GM19025 (cell line): ENCODE results near the gene CFAP99.

Source experiments
- ATAC-seq: cut with Tn5 transposase; IDR thresholded peaks from one replicate; pipeline ENCODE4 v1.9.1; 2021; ENCODE audit warnings: mild to moderate bottlenecking, low read depth, moderate library complexity; ENCODE audit not compliant: unreplicated experiment

CFAP99 gene

DNA sequence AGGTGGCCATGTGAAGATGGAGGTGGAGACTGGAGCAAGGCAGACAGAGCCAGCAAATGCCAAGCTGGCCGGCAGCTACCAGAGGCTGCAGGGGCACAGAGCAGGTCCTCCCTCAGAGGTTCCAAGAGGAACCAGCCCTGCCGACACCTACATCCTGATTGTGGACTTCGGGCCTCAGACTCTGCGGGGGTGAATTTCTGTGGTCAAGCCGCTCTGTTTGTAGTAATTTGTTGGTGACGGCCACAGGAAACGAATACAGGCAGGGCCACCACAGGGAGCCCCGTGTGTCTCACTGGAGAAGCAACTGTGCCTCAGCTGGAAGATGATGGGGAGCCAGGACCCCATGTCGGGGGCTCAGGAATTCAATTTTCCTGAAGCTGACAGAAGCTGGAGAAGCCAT, 28.6 kb upstream of the CFAP99 start:
- no peak for ATAC-seq

DNA sequence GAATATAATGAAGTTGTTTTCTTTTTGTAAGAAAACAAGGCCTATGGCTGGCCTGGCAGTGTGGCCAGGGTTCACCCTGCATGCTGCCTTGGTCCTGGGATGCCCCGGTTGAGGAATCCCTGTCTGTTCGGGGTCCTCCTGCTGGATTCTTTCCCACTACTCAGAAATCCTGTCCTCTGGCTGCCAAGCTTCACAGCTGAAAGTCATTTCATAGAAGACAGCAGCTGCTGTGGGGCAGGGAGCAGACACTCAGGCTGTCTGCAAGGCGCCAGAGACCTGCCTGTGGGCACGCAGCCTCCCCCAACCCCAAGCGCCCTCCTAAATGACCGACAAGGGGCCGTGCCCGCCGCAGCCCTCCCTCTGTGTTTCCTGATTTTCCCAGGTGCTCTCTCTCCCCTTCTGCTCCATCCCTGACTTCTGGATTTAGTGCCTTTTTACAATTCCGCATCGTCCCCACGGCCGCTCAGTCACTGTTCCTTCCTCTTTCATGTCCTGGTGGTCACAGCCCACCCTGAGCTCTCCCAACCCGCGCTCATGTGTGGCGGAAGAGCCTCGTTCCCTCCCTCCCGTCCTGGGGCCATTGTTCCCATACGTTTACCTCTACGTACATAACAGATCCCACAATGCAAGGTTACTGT, 27.9 kb upstream of the CFAP99 start:
- ATAC-seq, result no peak

DNA sequence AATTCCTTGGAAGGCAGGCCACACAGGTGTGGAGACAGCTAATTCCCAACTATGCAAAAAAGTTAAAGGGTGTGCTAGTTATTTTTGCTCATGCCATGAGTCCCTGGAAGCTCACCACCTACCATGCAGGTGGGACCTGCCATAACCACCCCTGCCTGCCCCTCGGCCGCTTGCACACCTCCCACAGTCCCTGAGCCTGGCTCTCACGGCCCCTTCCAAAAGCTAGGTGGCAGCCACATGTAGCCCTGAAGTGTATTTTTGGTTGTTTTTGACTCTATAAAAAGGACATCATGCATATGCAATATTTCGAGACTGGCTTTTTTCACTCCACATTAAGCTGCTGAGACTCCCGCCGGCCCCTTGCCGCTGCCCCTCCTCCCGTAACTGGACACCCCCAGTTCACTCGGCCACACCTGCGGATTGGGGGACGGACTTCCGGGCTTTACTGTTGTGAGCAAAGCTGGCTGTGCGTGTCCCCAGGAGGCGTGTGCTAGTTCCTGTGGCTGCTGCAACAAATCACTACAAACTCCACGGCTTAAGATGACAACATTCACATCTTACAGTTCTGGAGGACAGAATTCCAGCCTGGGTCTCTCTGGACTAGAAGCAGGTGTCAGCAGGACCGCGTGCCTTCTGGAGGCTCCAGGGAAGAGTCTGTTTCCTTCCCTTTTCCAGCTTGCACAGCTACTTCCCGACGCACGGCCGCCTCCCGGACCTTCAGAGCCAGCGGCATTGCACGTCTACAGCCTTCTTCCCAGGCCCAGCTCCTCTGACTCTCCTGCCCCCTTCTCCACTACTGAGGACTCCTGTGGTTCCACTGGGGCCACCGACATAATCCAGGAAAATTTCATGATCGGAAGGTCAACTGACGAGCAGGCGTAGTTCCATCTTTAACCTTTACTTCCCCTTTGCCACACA, 25.1 kb upstream of the CFAP99 start:
- no peak for ATAC-seq

DNA sequence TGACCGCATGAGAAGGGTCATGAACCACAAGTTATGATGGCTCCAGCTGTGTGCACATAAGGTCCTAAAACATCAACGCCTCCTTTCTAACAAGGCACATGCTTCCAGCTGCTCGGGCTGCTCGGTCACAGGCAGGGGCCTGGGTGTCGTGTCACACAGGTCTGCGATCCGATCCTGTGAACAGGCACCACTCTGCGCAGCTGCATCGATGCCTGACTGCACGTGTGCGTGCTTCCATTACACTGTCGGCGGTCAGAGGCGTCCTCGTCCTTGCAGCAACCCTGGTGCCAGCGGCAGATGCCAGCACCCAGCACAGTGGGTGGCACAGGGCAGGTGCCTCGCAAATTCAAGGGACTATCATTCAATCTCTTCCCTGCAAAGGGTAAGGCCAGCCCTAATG, 24.2 kb upstream of the CFAP99 start:
- ATAC-seq, result no peak

DNA sequence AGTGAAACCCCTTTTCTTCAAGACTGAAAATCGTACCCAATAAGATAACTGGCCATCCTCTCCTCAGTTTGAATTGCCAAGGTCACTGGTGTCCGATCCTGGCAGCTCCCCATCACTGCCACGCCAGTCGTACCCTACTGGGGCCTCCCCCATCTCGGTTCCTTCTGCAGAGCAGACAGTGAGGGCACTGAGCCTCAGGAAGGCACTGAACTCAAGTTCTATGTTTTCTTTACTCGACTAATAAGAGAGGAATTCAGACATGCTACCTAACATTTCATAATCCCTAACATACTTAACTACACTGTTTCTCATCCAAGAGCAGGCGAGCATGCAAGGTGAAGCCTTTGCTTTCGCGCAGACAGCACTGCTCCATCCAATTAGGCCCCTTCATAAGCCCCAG, 23.7 kb upstream of the CFAP99 start:
- no peak for ATAC-seq

DNA sequence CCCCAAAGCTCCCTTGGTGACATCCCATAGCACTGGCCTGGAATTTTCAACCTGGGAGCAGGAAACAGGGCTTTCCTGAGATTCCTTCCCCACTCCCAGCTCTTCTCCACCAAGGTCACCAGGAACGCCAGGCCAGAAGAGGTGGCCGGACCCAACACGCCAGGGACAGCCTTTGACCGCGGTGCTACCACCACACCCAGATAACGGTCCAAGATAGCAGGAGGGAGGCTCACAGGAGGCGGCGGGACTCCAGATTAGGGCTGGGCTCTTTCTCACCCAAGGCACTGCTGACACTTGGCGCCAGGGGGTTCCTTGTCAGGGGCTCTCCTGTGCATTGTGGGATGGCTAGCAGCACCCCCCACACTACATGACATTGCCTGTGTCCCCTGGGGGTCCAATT, 23.2 kb upstream of the CFAP99 start:
- no peak for ATAC-seq

DNA sequence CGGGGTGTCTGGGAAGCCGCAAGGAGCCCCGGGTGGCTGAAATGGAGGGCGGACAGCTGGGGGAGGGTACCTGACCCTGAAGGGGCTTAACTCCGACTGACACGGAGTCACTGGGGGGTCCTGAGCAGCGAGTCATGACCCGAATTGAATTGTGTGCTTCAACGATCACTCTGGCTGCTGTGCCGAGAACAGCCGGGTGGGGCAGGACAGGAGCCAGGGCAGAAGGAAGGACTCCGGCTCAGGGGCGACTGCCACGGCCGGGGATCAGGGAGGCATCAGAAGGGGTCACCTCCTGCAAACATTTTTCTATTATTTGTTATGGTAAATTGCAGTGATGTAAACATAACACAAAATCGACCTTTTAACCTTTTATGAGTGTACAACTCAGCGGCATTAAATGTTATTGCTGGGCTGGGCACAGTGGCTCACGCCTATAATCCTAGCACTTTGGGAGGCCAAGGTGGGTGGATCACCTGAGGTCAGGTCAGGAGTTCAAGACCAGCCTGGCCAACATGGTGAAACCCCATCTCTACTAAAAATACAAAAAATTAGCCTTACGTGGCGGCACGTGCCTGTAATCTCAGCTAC, 21.9 kb upstream of the CFAP99 start:
- ATAC-seq, result no peak

DNA sequence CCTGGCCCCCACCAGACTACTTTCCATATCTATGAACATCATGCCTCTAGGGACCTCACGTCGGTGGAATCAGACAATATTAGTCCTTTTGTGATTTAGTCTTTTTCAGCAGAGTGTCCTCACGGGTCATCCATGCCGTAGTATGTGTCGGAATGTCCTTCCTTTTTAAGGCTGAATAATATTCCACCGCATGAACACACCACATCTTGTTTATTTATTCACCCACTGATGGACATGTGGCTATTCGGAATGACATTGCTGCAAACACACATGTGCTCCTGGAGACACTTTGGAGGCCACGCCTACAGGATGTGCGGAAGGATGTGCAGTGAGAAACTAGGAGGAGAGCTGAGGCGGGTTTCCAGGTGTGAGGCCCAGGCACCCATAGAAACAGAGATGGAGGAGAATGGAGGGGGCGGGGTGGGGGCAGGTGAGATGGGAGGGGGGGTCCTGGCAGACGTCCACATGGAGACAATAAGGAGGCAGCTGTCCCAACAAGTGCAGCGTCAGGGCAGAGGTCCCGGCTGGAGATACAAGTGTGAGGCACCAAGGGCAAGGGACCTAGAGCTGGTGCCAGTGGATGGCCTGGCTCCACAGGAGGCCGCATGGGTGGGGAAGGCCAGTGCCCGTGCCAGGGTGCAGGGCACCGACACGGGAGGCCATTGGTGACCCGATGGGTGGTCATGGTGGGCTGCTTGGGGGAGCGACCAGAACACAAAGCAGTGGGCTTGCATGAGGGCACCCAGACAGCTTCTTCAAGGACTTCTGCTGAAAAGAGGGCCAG, 21.0 kb upstream of the CFAP99 start:
- no peak for ATAC-seq

DNA sequence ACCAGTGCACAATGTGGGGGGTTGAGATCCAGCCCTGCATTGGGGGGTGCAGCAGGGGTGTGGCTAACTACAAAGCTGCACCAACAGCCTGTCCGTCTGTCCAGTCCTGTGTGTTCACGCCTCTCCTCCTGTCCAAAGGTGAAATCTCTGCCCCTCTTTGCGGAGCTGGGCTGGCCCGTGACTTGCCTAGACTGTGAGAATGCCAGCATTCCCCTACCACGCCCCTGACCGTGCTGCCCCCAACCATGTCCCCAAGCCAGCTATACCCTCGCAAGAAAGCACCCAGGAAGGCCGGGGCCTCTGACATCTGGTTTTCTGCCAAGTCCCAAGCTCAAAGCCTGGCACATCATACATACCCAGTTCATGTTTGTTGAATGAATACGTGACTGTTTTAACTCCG, 19.5 kb upstream of the CFAP99 start:
- ATAC-seq, result no peak

DNA sequence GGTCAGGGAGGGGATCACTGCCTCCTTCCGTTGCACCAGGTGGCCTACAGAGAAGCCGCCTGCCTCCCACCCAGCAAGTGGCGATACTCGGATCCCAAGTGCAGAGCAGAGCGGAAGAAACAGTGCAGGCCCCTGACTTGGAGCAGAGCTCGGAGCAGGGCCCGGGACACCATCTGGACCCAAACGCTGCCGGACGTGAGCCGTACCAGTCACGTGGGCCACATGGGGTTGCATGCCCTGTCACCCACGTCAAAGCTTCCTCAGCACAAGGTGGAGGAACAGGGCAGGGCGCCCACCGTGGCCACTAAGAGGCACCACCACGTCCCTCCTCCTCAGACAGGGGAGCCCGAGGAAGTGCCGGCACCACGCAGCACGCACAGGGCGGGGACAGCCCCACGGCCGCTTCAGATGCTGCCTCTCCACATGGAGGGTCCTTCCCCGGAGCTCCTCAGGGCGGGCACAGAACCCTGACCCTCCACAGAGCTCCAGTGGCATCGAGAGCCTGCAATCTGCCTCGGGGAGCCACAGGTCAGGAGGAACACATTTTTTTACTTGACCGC, 19.0 kb upstream of the CFAP99 start:
- no peak for ATAC-seq

DNA sequence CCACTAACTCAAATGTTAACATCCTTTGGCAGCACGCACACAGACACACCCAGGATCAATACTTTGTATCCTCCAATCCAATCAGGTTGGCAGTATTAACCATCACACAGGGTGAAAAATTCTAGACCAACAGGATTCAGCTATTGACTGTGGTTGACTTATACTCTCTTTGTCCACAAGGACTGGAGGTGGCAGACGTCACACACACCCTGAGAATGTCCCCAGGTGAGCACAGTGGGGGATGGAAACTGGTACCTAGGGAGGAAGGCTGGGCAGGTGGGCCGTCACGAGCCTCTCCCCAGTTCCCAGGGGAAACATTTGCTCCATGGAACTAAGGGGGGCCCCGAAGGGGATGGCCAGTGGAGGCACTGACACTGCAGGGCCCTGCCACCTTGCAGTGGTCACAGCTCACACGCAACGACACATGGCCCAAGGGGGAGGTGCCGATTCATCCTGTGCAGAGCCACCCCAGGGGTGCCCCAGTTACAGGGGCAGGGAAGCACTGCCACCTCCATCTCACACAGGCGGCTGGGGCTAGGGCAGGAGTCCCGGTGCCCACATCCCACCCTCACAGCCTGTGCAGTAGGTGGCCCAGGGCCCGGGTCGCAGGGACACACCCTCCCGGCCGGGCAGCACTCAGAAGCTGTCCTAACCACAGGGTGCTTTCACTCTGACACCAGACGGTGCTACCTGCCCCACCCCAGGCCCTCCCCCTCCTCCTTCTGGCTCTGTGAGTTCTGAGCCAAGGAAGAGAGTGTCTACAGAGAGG, 17.7 kb upstream of the CFAP99 start:
- no peak for ATAC-seq

DNA sequence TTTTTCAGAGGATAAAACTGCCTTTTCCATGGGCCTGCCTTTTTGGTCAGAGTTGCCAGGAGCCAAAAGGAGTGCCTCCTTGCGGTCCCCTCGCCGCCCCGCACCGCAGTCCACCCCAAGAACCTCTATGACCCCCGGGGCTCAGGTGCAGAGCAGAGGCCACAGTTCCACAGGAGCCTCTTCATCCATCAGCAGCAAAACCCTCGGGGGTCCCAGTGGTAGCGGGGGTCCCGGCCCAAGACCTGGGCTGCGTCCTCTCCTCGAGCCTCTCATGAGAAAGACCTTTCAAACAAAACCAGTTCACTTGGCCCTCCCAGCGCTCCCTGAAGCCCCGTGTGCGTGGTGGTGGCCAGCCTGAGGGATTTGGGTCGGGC, 17.2 kb upstream of the CFAP99 start:
- ATAC-seq, result no peak

DNA sequence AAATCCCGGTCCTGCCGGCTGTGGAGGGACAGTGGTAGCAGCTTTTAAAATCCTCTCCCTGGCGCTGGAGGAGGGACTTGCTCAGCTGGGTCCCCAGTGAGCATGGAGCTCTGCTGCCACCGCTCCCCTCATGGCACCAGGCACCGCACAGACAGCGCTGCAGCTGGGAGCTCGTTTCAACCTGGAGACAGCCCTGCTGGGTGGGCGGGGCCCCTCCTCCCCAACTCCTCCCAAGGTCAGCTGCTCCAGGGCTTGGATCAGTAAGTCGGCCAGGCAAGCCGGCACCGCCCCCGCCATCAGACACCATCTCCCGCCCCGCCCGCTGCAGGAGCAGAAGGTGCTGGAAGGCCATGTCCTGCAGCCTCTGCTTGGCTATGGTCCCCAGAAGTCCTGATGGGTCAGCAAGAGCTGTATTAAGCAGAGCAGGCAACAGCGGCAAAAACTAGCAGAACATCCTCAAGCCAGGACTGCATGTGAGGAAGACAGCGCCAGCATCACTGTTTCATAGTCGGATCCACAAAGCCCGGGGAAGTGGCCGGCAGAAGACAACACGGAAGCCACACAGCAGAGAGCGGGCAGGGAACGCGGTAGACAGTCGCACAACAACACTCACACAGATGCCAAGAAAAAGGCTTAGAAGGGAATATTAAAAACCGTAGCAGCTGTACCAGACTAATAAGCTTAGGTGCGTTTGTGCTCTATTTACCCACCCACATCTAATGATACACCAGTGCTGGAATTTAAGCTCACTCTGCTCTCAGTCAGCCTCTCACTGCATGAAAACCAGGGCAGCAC, 16.5 kb upstream of the CFAP99 start:
- no peak for ATAC-seq

DNA sequence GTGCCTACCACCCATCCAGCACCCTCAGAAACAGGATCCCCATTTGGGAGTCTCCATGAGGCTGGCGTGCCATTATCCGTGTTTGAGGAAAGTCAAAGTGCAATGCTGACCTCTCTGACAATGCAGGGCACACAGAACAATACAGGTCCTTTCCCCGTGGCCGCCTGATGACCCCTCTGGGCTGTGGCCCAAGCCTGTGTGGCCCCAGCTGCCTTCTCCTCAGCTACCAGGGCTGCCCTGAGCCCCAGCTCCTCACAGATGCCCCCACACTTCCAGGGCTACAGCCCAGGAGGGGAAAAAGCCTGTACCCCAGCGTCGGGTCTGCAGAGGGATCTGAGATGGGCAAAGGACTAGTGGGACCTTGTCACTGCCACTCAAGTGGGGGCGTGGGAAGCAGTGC, 15.8 kb upstream of the CFAP99 start:
- ATAC-seq, result no peak

DNA sequence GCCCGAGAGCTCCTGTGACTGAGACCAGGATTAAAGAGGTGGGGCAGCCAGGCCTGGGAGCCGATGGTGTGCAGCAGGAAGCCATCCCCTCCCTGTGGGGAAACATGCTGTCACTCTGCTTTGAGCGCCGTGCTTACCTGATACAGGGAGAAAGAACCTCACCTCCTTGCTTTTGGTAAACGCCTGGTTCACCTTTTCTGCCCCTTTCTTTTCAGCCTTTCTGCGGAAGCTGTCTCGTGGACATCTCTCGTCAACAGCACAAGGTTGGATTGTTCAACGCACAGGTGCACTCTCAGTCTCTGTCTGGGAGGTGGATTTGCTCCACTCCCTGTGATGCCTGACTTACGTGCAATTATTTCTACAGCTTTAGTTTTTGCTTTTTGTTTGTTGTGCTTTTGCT, 12.3 kb upstream of the CFAP99 start:
- ATAC-seq, result no peak

DNA sequence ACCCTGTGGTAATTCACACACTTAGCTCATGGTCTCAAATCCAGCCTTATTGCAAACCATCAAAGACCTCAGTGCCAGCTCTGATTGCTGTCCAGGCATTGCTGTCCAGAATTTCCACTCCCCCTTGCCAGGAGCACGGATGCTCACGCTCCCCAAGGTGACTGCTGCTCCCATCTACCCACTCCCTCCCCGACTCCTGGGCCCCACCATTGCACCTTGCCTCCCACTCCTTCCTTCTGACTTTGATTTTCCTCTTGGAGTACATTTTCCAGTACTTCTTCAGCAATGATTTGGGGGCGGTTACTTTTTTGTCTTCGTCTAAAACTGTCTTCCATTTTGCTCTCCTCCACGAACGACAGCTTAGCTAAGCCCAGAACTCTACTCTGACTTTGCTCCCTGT, 11.8 kb upstream of the CFAP99 start:
- no peak for ATAC-seq

DNA sequence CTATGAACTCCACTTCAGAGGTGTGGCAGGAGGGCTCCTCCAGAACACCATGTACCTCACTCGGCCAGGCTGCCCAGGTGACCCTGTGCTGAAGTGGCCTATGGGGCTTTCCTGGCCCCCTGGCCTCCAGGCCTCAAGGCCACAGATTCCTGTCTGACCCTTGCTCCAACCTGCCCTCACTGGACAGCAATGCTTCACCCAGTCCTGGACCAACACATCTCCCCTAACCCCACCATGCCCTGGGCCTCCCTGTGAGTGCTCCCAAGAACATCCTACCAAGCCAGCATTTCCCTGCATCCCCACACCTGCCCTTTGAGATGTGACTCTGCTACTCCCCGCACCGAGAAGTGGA, 10.8 kb upstream of the CFAP99 start:
- ATAC-seq, result no peak

DNA sequence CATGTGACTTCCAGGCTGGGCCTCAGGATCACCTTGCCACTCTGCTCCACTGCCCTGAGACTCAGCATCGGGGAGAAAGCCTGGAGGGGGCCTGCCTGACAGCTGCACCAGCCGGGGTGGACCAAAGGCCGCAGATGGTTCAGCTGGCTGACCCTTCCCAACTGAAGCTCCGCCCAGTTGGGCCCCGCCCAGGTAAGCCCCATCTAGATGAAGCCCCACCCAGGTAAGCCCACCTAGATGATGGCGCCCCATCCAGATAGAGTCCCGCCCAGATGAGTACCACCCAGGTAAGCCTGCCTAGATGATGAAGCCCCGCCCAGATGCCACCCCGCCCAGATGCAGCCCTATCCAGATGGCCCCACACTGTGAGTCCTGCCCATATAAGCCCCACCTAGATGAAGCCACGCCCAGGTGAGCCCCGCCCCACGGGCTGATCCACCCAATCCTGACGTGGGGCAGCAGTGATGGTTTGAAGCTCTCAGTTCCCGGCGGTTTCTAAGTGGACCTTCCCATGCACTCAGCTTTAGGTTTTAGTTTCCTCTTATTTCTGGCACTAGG, 10.3 kb upstream of the CFAP99 start:
- ATAC-seq, result no peak

DNA sequence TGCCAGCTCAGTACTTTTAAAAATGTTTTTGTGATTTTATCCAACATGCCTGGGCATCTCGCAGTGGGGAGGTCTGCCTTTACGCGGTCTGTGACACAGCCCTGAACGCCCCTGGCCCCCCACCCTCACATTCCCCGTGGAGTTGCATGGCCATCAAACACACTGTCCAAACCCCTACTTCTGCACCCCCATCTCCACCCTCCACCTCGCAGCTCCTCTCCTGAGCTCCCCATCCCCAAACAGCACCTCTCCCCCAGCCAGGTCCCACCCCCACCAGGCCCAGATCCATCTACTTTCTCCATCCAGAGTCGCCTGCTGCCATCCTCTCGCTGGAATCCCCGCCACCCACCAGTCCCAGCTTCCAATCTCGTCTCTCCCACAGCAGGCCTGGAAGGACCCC, 9.8 kb upstream of the CFAP99 start:
- no peak for ATAC-seq
